Measurements from ENCODE around the gene CADPS2.

CADPS2 gene

DNA sequence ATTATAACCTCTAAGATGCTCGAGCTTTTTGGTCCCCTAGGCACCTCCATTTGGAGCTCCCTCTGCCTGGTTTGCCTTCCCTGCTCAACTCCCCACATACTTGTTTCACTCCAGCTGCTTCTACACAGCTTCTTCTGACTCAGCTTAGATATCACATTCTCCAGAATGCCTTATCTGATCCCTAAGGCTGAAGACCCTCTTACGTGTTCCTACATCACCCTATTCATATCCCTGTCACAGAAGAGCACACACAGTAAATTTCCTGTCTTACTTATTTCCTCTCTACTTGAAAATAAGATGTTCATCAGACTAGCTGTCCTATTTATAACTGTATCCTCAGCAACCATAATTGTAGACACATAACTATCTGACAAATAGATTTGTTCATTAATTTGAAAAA, 122.2 kb downstream of the CADPS2 start:
- Histone ChIP-seq H3K27ac (ENCODE audit: low read length) (no peak overlapping the region), H3K9ac (ENCODE audit: low read depth, low read length) (no peak overlapping the region), H3K4me1 (ENCODE audit: insufficient read depth, low read length) (no peaks in the 10 kb centered on the region), H3K4me2 (ENCODE audit: insufficient read depth, low read length) (no peak overlapping the region), H4K20me1 (ENCODE audit: insufficient read depth, low read length) (no peaks in the 10 kb centered on the region), H3K4me3 (ENCODE audit: low read depth in 1 of 2, low read length in 2 of 2) (no peak overlapping the region), H3K9me3 (ENCODE audit: insufficient read depth, low read length, severe bottlenecking) (no peaks in the 10 kb centered on the region), H2AFZ (ENCODE audit: low read depth, low read length) (no peak overlapping the region), H3K36me3 (ENCODE audit: insufficient read depth, low read length) (no peaks in the 10 kb centered on the region), H3K79me2 (ENCODE audit: insufficient read depth, low read length) (no peaks in the 10 kb centered on the region), H3K27me3 (ENCODE audit: insufficient read depth, low read length, poor library complexity) (no peaks in the 10 kb centered on the region)
- TF ChIP-seq, protein P1, sequence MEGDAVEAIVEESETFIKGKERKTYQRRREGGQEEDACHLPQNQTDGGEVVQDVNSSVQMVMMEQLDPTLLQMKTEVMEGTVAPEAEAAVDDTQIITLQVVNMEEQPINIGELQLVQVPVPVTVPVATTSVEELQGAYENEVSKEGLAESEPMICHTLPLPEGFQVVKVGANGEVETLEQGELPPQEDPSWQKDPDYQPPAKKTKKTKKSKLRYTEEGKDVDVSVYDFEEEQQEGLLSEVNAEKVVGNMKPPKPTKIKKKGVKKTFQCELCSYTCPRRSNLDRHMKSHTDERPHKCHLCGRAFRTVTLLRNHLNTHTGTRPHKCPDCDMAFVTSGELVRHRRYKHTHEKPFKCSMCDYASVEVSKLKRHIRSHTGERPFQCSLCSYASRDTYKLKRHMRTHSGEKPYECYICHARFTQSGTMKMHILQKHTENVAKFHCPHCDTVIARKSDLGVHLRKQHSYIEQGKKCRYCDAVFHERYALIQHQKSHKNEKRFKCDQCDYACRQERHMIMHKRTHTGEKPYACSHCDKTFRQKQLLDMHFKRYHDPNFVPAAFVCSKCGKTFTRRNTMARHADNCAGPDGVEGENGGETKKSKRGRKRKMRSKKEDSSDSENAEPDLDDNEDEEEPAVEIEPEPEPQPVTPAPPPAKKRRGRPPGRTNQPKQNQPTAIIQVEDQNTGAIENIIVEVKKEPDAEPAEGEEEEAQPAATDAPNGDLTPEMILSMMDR (IDR thresholded peaks at IDR 0.05; ENCODE audit: borderline replicate concordance, extremely low read depth, low read length, poor library complexity, severe bottlenecking) = no peak
- TF ChIP-seq EZH2 (IDR thresholded peaks at IDR 0.05; ENCODE audit: borderline replicate concordance, low read depth, low read length, severe bottlenecking) = no peak
- no peak for ATAC-seq (ENCODE audit: insufficient read depth, low read depth)
- no peak for DNase-seq

DNA sequence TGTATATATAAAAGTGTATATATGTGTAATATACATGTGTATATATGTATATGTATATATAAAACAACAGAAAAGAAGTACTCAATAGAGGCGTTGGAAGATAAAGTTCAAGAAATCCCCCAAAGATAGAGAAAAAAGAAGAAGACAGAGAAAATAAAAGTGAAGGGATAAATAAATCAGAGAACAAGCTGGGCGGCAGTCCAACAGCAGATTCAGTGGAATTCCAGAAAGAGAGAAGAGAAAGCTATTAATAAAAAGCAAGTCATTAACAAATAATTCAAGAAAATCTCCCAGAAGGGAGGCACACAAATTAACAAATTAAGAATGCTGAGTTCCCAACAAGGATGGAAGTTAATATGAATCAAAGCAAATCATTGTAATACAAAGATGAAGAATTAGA, 124.2 kb downstream of the CADPS2 start:
- no peaks in the 10 kb centered on the region for H3K36me3 ChIP-seq (ENCODE audit: insufficient read depth, low read length)
- H4K20me1 ChIP-seq (ENCODE audit: insufficient read depth, low read length) = no peaks in the 10 kb centered on the region
- no peak for DNase-seq
- H3K4me3 ChIP-seq (ENCODE audit: low read depth in 1 of 2, low read length in 2 of 2) = no peak overlapping the region
- TF ChIP-seq, protein P1 (IDR thresholded peaks at IDR 0.05; ENCODE audit: borderline replicate concordance, extremely low read depth, low read length, poor library complexity, severe bottlenecking) = no peak
- no peak for TF ChIP-seq EZH2 (IDR thresholded peaks at IDR 0.05; ENCODE audit: borderline replicate concordance, low read depth, low read length, severe bottlenecking)
- no peak overlapping the region for H2AFZ ChIP-seq (ENCODE audit: low read depth, low read length)
- H3K4me2 ChIP-seq (ENCODE audit: insufficient read depth, low read length) = no peak overlapping the region
- H3K27ac ChIP-seq (ENCODE audit: low read length) = no peak overlapping the region
- H3K4me1 ChIP-seq (ENCODE audit: insufficient read depth, low read length) = no peaks in the 10 kb centered on the region
- ATAC-seq (ENCODE audit: insufficient read depth, low read depth) = no peak
- H3K79me2 ChIP-seq (ENCODE audit: insufficient read depth, low read length) = no peaks in the 10 kb centered on the region
- no peaks in the 10 kb centered on the region for H3K27me3 ChIP-seq (ENCODE audit: insufficient read depth, low read length, poor library complexity)
- H3K9me3 ChIP-seq (ENCODE audit: insufficient read depth, low read length, severe bottlenecking) = no peaks in the 10 kb centered on the region
- no peak overlapping the region for H3K9ac ChIP-seq (ENCODE audit: low read depth, low read length)

DNA sequence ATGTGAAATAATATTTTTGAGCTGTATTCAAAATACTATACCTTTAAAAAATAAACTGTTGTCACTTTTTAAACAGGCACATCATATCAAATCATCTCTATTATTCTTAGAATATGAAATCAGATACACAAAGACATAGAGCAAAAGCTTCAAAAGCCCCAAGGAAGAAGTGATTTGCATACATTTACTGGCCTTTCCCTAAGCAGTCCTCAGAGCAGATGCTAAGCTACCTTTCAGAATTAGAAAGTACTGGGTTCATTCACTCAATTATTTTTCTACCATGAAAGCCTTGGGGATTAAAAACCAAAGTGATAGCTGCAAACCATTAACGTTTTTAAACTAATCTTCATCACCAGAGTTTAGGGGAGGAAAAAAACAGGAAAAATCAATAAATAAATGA, 127.8 kb downstream of the CADPS2 start:
- H3K4me1 ChIP-seq (ENCODE audit: insufficient read depth, low read length) = no peaks in the 10 kb centered on the region
- H3K36me3 ChIP-seq (ENCODE audit: insufficient read depth, low read length) = no peaks in the 10 kb centered on the region
- no peak for DNase-seq
- no peak overlapping the region for H3K9ac ChIP-seq (ENCODE audit: low read depth, low read length)
- no peak for ATAC-seq (ENCODE audit: insufficient read depth, low read depth)
- H3K27me3 ChIP-seq (ENCODE audit: insufficient read depth, low read length, poor library complexity) = no peaks in the 10 kb centered on the region
- H3K79me2 ChIP-seq (ENCODE audit: insufficient read depth, low read length) = no peaks in the 10 kb centered on the region
- no peak overlapping the region for H3K4me3 ChIP-seq (ENCODE audit: low read depth in 1 of 2, low read length in 2 of 2)
- no peak overlapping the region for H3K4me2 ChIP-seq (ENCODE audit: insufficient read depth, low read length)
- H4K20me1 ChIP-seq (ENCODE audit: insufficient read depth, low read length) = no peaks in the 10 kb centered on the region
- H2AFZ ChIP-seq (ENCODE audit: low read depth, low read length) = no peak overlapping the region
- no peaks in the 10 kb centered on the region for H3K9me3 ChIP-seq (ENCODE audit: insufficient read depth, low read length, severe bottlenecking)
- no peak overlapping the region for H3K27ac ChIP-seq (ENCODE audit: low read length)
- TF ChIP-seq, protein P1 (IDR thresholded peaks at IDR 0.05; ENCODE audit: borderline replicate concordance, extremely low read depth, low read length, poor library complexity, severe bottlenecking) = no peak
- TF ChIP-seq EZH2 (IDR thresholded peaks at IDR 0.05; ENCODE audit: borderline replicate concordance, low read depth, low read length, severe bottlenecking) = no peak

- Histone ChIP-seq H3K79me2 (ENCODE audit: insufficient read depth, low read length) (no peaks in the 10 kb centered on the region), H4K20me1 (ENCODE audit: insufficient read depth, low read length) (no peaks in the 10 kb centered on the region), H3K4me3 (ENCODE audit: low read depth in 1 of 2, low read length in 2 of 2) (no peak overlapping the region), H3K9ac (ENCODE audit: low read depth, low read length) (no peak overlapping the region), H3K36me3 (ENCODE audit: insufficient read depth, low read length) (no peaks in the 10 kb centered on the region), H3K27me3 (ENCODE audit: insufficient read depth, low read length, poor library complexity) (no peaks in the 10 kb centered on the region), H2AFZ (ENCODE audit: low read depth, low read length) (no peak overlapping the region), H3K4me1 (ENCODE audit: insufficient read depth, low read length) (no peaks in the 10 kb centered on the region), H3K4me2 (ENCODE audit: insufficient read depth, low read length) (no peak overlapping the region), H3K27ac (ENCODE audit: low read length) (no peak overlapping the region), H3K9me3 (ENCODE audit: insufficient read depth, low read length, severe bottlenecking) (no peaks in the 10 kb centered on the region)
- ATAC-seq (ENCODE audit: insufficient read depth, low read depth) = no peak
- TF ChIP-seq, protein P1 (IDR thresholded peaks at IDR 0.05; ENCODE audit: borderline replicate concordance, extremely low read depth, low read length, poor library complexity, severe bottlenecking) = no peak
- TF ChIP-seq EZH2 (IDR thresholded peaks at IDR 0.05; ENCODE audit: borderline replicate concordance, low read depth, low read length, severe bottlenecking) = no peak
- no peak for DNase-seq
Observed at GRCh38 chr7:122756860-122757259, 129.4 kb downstream of the CADPS2 start.
